Suprapubic skin (tissue), 3 donors: Measurements from ENCODE around the gene CASP6.

ENCODE experiments used
- CTCF ChIP-seq, 2 donors: fragments of 200-600 bp in 1 of 2; fragments of 450-650 bp in 1 of 2; sonication (generic) in 1 of 2; IDR thresholded peaks; one replicate each; pipeline ENCODE4 v1.5.1; 2016 to 2019; ENCODE audit warnings: antibody characterized with exemption in 2 of 2, mild to moderate bottlenecking in 1 of 2, moderate library complexity in 1 of 2
- EP300 ChIP-seq: sonication (generic); formaldehyde crosslinking; IDR thresholded peaks from one replicate; pipeline ENCODE4 v1.6.1; 2017; ENCODE audit warnings: antibody characterized with exemption

GRCh38 chr4:109719604-109720003, 16.4 kb upstream of the CASP6 start:
- TF ChIP-seq CTCF (IDR thresholded peaks at IDR 0.05): no peak
- no peak for TF ChIP-seq EP300
